Aorta (tissue), 5 donors: ENCODE measurements around the gene ZIC1. TPM values are rescaled to one million over a fixed set of nuclear protein-coding genes. Genes with fewer than 3 reads are reported as not detected.
A peak's percentile ranks its signal among the peaks of the same experiment; 100 is the strongest.

Source experiments
- ATAC-seq: fragments of 200-7000 bp; cut with Tn5 transposase; one replicate; pipeline ENCODE4 v1.9.1; 2022; ENCODE audit warnings: moderate library complexity; ENCODE audit not compliant: low FRiP score
- DNase-seq, 2 donors: peaks; one replicate each; pipeline ENCODE4 v3.0.0-alpha.2; 2020
- H3K27ac ChIP-seq, 2 donors: one replicate each; pipeline ENCODE4 v1.5.1; 2013; ENCODE audit warnings: low read length in 2 of 2, mild to moderate bottlenecking in 2 of 2, moderate library complexity in 2 of 2, control low read depth in 1 of 2, inconsistent platforms in 1 of 2, low read depth in 1 of 2
- H3K27me3 ChIP-seq, 2 donors: one replicate each; pipeline ENCODE4 v1.6.1; 2013; ENCODE audit warnings: control low read depth in 1 of 2, low read length in 1 of 2, mild to moderate bottlenecking in 1 of 2, moderate library complexity in 1 of 2; ENCODE audit not compliant: insufficient read depth in 2 of 2, control insufficient read depth in 1 of 2
- H3K36me3 ChIP-seq, 2 donors: one replicate each; pipeline ENCODE4 v1.6.1; 2013; ENCODE audit warnings: control low read depth in 1 of 2, low read length in 1 of 2, mild to moderate bottlenecking in 1 of 2; ENCODE audit not compliant: insufficient read depth in 2 of 2, control insufficient read depth in 1 of 2
- H3K4me1 ChIP-seq, 2 donors: one replicate each; pipeline ENCODE4 v1.6.1; 2013; ENCODE audit warnings: low read length in 2 of 2, control low read depth in 1 of 2, mild to moderate bottlenecking in 1 of 2, moderate library complexity in 1 of 2; ENCODE audit not compliant: insufficient read depth in 2 of 2, control insufficient read depth in 1 of 2
- H3K4me3 ChIP-seq, 2 donors: one replicate each; pipeline ENCODE4 v1.5.1; 2013; ENCODE audit warnings: low read length in 2 of 2, control low read depth in 1 of 2, mild to moderate bottlenecking in 1 of 2
- H3K9me3 ChIP-seq: one replicate; pipeline ENCODE4 v1.6.1; 2013; ENCODE audit warnings: mild to moderate bottlenecking, low read length; ENCODE audit not compliant: control insufficient read depth
- WGBS, 2 donors: extraction: QIAGEN DNeasy Blood & Tissue Kit; methylation state at CpG; one replicate each; pipeline ENCODE4 v1.1.7; 2013; 5-methylcytosine and 5-hydroxymethylcytosine counted together
- intact Hi-C, 2 donors: fragments of 100-400 bp; cut with DNase I; formaldehyde crosslinking; loops; one replicate each; pipeline versions ENCODE4 v1.14.2 to v1.15.0; 2022
- polyA plus RNA-seq, 2 donors: library from polyadenylated mRNA; stranded (reverse); fragments of 200-250 nt; gene quantifications; one replicate each; pipeline ENCODE4 v1.2.3, GENCODE V29; 2013
- total RNA-seq, 2 donors: library from RNA; stranded (reverse); fragmentation: NEBNext Ultra II Directional; extraction: Animal tissue kit (Norgen Biotek cat#: 25700); gene quantifications; one replicate each; pipeline ENCODE4 v1.2.1, GENCODE V29; 2021
- donor health status: healthy with polysubstance abuse.
- donor health status: Bipolar disorder and iron deficiency.
- donor health status: DM: no; HTN: no; CAD: no.
- donor health status: DM: no; HTN: no; CAD: no.
- donor health status: DM: yes; HTN: yes; CAD: no.

ZIC1 gene
- total and polyA plus RNA-seq, 4 donors: 0.99 to 2.7 (median 2.0) TPM

DNA sequence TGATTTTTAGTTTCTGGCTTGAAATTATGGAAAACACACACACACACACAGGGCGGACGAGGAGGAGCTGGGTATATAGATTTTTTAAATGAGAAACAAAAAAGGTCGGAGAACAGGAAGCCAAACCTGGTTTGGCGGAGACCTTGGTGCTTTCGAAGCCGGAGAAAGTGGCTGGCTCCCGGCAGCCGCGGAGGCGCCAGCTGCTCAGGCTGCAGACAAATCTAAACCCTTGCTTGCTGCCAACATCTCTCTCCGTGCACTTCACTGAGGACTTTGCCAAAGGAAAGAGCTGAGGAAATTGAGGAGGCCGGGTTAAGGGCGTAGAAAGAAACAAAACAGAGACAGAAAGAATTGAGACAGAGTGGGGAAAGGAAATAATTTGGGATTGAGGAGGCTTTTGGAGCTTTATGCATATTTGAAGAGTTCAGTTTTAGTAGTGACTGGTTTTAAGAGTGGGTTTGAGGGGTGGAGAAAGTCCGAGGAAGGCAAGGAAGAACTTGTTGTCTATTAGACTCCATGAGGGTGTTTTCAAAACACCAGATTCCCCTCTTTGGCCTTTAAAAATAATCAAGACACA, 2.2 kb downstream of the ZIC1 start:
- Histone ChIP-seq H3K27me3 (no peaks in the 10 kb centered on the region), H3K36me3 (no peaks in the 10 kb centered on the region), H3K4me1 (no peaks in the 10 kb centered on the region), H3K27ac (no peak overlapping the region), H3K4me3 (peak overlapping the region in 1 of 2 donors; percentile 15), H3K9me3 (peaks cover 6% of the 10 kb centered on the region)
- DNase-seq (peak in 1 of 2 donors; percentile 45), ATAC-seq (peak; percentile 15)
- 4 to 6% methylated on average over 14 of the region's 14 CpGs for WGBS, 2 donors
- intact Hi-C loops: no loop called here

DNA sequence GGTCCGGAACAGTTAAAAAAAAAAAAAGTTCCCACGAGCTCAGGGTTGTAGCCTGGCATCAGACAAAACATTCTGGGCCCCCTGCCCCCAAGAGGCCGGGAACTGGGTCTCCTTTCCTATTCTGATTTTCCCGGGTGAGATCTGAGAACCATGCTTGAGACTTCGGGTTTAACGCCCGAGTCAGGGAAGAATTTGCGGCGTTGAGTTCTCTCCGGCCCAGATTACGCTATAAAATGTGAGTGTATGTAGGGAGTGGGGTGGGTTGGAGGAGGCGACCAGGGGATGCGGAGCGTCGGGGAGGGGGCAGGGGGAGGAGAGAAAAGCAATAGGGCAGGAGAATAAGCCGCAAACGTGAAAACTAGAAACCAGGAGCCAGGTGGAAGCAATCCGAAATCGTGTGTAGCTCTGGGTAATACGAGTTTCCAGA, 2.7 kb downstream of the ZIC1 start:
- intact Hi-C loops: no loop called here
- Histone ChIP-seq H3K9me3 (peaks cover 6% of the 10 kb centered on the region), H3K4me1 (no peaks in the 10 kb centered on the region), H3K36me3 (no peaks in the 10 kb centered on the region), H3K4me3 (peak overlapping the region in 1 of 2 donors; percentile 5), H3K27ac (no peak overlapping the region), H3K27me3 (no peaks in the 10 kb centered on the region)
- DNase-seq: no peak
- 15 to 21% methylated on average over 20 of the region's 20 CpGs for WGBS, 2 donors
- no peak for ATAC-seq

DNA sequence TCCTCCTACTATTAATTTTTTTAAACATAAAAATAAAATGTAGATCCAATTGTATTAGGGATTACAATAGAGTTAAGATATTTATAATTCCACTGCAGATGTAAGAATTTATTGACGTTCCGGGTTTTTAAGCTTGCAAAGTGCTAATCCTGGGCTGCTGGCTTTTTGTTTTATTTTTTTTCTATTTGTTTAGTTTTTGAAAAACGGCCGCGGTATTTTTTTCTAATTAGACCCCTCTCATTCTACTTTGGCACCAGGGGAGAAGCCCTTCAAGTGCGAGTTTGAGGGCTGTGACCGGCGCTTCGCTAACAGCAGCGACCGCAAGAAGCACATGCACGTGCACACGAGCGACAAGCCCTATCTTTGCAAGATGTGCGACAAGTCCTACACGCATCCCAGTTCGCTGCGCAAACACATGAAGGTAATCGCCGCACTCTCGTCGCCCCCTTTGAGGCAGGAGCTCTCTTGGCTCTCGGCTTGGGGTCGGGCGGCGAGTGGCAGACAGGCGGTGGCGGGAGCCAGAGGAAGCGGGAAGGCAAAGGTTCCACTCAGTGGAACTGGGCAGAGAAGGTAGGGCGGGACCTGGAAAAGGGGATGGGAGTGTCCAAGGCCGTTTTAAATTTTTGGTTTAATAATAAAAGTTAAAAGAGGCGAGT, 3.2 kb downstream of the ZIC1 start:
- ATAC-seq: no peak
- H3K4me1 ChIP-seq: no peaks in the 10 kb centered on the region
- no peaks in the 10 kb centered on the region for H3K36me3 ChIP-seq
- peaks cover 6% of the 10 kb centered on the region for H3K9me3 ChIP-seq
- WGBS, 2 donors: 19 to 21% methylated on average over 32 of the region's 32 CpGs
- DNase-seq: no peak
- H3K4me3 ChIP-seq: no peak overlapping the region
- intact Hi-C loops: no loop called here
- no peaks in the 10 kb centered on the region for H3K27me3 ChIP-seq
- H3K27ac ChIP-seq: no peak overlapping the region

DNA sequence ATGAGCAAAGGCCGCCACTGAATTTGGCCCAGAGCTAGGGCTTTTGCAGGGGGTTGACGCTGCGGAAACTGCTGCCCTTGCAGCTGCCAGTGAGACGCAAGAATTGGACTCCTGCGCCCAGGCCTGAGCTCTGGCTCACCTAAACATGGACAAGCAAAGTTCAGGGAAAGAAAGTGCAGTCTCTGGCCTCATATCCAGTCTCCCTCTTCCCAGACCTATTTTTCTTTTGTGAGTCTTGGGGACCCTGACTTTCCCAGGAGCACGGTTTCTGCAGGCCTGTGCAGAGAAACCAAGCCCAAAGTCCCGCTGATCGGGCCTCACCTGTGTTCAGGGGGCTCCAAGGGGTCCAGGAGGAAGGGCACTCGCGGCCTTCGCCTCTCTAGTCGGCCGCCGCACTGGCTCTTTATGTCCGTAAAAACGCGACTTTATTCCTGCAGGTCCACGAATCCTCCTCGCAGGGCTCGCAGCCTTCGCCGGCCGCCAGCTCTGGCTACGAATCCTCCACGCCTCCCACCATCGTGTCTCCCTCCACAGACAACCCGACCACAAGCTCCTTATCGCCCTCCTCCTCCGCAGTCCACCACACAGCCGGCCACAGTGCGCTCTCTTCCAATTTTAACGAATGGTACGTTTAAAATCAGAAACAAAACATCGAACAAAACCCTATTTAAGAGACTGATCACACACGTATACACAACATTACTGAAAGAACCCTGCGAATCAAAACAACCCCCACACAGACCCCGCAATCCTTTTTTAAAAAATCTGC, 3.9 kb downstream of the ZIC1 start:
- Histone ChIP-seq H3K27ac (no peak overlapping the region), H3K27me3 (no peaks in the 10 kb centered on the region), H3K4me1 (no peaks in the 10 kb centered on the region), H3K9me3 (peaks cover 6% of the 10 kb centered on the region), H3K36me3 (no peaks in the 10 kb centered on the region), H3K4me3 (no peak overlapping the region)
- no peak for DNase-seq
- WGBS, 2 donors: 15 to 16% methylated on average over 37 of the region's 37 CpGs
- no peak for ATAC-seq
- intact Hi-C loops: no loop called here

DNA sequence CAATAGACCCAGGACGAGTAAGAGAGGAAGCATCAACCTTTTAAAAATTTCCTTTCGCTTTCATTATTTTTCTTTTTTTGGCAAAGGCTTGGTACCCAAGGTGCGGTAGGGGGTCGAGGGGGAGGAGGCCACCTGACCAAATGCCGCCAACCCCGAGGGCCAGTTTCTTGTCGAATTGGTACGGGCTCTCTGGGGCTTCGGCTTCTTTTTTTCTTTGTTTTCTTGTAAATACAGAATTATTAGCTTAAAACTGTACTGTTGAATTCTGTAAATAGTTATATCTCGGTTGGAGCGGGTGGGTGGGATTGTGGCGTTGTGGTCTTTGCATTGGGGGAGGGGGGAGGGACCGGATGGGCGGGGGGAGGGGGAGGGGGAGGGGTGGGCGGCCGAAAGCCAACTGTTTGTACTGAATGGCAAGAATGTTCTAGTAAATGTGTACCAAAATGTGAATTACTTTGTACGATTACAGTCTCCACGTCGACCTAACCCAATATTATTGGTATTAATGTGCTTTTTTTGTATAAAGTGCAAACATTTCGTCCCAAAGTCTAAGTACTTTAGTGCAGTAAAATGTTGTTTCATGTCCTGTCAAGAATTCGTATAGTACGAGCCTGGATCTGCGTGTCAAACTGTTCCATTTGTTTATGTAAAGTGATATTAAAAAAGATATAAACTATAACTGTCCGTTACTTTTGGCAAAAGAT, 4.7 kb downstream of the ZIC1 start:
- Histone ChIP-seq H3K27me3 (no peaks in the 10 kb centered on the region), H3K9me3 (peaks cover 6% of the 10 kb centered on the region), H3K4me3 (no peak overlapping the region), H3K27ac (no peak overlapping the region), H3K36me3 (no peaks in the 10 kb centered on the region), H3K4me1 (no peaks in the 10 kb centered on the region)
- 13 to 18% methylated on average over 24 of the region's 24 CpGs for WGBS, 2 donors
- DNase-seq: no peak
- intact Hi-C loops: no loop called here
- no peak for ATAC-seq

DNA sequence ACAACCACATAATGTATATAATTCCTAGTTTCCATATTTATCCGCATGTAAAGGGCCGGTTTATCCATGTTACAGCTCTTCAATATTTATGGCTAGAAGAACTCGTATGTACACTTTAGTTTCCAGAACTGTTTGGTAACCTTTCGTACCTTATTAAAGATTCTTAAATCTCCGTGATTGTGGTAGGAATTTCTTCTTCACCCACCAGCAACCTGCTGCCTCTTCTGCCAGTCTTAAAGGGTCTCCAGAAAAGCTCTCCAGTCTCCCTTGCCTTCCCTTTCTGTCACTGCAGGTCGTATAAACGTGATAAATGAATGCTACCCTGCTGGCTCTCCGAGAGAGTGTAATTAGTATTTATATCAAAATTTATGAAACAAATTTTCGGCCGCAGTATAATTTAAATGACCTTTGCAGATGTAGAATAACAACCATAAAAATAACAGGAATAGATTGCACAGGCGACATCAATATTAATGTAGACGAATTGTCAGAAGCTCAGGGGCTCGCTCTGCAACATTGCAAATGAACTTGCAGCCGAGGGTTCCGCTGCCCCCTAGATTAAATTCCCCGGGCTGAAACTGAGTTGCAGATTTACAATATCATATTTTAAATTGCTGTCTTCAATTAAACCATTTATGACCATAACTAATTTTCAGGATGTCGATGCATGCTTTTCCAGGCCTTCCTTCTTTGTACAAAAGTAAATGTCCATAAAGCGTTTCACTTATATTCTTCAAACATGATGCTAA, 5.4 kb downstream of the ZIC1 start:
- H3K36me3 ChIP-seq: no peaks in the 10 kb centered on the region
- no peak overlapping the region for H3K4me3 ChIP-seq
- no peaks in the 10 kb centered on the region for H3K4me1 ChIP-seq
- no peak for ATAC-seq
- H3K27ac ChIP-seq: no peak overlapping the region
- 30 to 34% methylated on average over 18 of the region's 18 CpGs for WGBS, 2 donors
- H3K9me3 ChIP-seq: peaks cover 6% of the 10 kb centered on the region
- intact Hi-C loops: no loop called here
- DNase-seq: no peak
- H3K27me3 ChIP-seq: no peaks in the 10 kb centered on the region

DNA sequence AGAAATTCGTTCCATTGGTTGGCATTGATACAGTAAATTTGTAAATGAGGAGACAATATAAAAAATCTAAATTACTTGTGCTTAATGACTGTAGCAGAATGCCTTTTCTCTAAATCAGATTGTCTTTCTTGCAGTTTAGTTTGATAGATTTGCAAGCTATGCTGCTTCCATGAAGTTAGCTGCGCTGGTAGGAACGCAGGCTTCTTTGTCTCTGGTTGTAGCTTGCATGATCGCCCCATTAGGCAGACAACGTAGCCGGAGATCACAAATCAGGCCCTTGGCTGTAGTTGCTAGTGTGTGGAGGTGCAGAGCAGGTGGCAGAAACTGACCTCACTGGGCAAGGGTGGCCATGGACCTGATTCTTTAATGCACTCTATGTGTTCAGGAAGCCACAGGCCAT, 6.1 kb downstream of the ZIC1 start:
- 32% methylated on average over 6 of the region's 6 CpGs for WGBS, 2 donors
- ATAC-seq (no peak), DNase-seq (no peak)
- Histone ChIP-seq H3K4me3 (no peak overlapping the region), H3K27ac (no peak overlapping the region), H3K27me3 (no peaks in the 10 kb centered on the region), H3K9me3 (peaks cover 6% of the 10 kb centered on the region), H3K36me3 (no peaks in the 10 kb centered on the region), H3K4me1 (no peaks in the 10 kb centered on the region)
- intact Hi-C loops: no loop called here

DNA sequence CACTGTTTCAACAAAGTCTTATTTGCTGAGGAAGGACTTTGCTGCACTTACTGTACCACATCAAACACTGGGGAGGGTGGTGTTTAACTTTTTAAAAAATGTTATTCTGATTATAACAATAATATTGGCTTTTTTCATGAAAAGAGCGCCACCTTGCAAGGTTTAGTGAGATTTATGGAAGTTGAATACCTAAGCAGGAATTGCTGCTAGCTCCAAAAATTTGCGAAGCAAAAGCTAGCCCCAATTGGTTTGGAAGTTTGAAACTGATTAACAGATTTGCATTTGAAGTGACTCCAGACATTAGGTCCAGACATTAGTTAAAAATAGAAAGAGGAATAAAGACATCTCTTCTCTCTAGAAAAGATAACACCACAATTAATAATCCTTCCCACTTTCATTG, 6.7 kb downstream of the ZIC1 start:
- no peak for ATAC-seq
- H3K36me3 ChIP-seq: no peaks in the 10 kb centered on the region
- intact Hi-C loops: no loop called here
- no peak overlapping the region for H3K4me3 ChIP-seq
- no peak overlapping the region for H3K27ac ChIP-seq
- WGBS, 2 donors: 23 to 27% methylated on average over 2 of the region's 2 CpGs
- H3K27me3 ChIP-seq: no peaks in the 10 kb centered on the region
- no peak for DNase-seq
- H3K4me1 ChIP-seq: no peaks in the 10 kb centered on the region
- H3K9me3 ChIP-seq: peaks cover 6% of the 10 kb centered on the region
